GM21381 (cell line): ENCODE results near the gene NEDD4L.

Source experiments
- ATAC-seq: cut with Tn5 transposase; IDR thresholded peaks from one replicate; pipeline ENCODE4 v1.9.1; 2021; ENCODE audit warnings: mild to moderate bottlenecking, moderate library complexity; ENCODE audit not compliant: unreplicated experiment

The NEDD4L gene

DNA sequence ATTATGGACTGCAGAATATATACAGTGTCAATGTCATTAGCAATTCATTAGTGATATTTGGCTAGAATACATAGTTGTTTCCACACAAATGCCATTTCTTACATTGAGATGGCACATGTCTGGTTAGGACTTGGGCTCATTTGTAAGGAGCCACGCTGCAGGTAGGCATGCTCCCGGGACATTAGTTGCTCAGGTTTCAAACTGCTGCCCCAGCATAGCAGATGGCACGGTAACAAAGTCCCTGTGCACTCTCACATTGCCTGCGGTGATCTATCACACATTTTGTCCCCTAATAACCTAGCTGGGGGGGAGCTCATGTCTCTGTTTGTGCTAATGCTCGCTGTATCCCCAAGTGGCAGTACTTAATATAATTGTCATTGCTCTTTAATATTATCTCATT, 185.1 kb downstream of the NEDD4L start:
- no peak for ATAC-seq

DNA sequence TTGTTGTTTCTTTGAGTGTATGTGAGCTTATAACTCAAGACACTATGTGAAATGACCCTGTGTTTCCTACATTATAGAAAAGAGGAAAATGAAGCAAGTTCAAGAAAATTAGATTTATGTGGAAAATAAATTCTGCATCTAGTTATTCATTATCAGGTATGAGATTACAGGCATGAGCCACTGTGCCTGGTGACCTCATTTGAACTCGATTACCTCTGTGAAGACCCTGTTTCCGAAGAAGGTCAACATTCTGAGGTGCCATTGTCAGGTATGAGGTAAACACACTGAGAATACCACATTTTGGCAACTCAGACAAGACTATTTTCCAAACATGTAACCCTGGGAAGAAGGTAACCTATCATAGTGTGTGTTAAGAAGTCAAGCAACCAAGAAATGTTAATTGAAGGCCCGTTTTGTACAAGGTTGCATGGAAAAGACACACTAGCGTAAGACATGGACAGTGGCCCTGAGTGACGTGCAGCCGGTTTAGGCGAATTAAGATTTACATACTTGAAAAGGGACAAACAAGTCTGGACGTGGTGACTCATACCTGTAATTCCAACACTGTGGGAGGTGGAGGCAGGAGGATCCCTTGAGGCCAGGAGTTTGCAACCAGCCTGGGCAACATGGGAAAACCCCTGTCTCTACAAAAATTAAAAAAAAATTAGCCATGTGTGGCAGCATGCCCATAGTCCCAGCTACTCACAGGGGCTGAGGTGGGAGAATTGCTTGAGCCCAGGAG, 186.6 kb downstream of the NEDD4L start:
- no peak for ATAC-seq

DNA sequence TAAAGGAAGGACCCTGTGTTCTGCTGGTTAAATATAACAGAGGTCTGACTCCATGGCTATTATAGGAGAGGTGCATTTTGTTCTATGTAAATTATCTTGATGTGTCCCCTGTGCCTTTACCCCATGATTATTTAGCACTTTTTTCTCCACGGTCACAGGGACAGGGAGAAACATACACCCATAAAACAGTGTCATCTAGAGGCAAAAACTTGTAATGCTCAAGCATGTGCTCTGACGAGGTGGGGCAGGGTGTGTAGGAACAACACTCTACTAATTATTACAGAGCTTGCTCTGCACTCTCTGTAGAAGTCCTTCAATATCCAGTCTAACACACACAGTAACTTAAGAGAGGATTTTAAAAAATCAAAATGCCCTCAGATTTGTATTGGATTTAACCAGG, 187.9 kb downstream of the NEDD4L start:
- no peak for ATAC-seq

DNA sequence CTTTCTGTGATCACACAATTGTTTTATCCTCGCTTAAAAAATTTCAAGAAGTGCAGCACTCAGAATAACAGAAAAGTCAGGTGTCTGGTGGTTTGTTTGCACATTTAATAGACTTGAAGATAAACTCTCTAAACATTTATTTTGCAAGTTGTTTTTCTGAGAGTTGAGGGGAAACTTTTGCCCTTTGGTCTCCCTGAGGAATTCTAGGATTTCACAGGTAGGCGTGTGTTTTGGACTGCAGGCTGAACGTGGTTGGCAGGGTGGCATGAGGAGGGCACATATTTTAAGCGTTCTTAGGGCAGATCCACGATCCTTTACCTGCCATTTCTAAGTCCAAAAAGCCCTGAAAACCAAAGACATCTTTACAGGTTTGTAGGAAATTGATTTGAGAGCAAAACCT, 188.6 kb downstream of the NEDD4L start:
- no peak for ATAC-seq

DNA sequence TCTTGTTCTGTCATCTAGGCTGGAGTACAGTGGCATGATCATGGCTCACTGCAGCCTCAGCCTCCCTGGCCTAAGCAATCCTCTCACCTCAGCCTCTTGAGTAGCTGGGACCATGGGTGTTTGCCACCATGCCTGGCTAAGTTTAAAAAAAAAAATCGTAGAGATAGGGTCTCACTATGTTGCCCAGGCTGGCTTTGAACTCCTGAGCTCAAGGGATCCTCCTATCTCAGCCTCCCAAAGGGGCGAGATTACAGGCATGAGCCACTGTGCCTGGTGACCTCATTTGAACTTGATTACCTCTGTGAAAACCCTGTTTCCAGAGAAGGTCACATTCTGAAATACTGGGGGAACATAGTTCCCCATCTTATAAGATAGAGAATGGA, 190.3 kb downstream of the NEDD4L start:
- no peak for ATAC-seq

DNA sequence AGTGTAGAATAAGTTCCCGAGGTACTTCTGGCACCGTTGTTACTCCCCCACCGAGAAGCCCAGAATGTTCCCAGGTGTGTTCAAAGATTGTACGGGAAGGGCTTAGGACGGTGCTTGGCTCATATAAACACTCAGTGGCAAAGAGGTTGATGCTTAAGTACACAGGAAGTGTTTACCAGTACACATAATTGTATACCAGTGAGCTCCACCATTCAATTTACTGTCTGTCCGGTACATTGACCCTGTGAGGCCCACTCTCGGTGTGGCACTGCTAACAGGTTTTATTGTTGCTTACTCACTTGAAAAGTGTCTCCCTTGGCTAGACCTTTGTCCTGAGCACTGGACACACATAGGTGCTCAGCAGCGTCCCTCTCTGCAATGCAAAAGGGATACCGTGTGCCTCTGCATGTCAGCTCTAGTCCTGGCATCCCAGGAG, 191.0 kb downstream of the NEDD4L start:
- ATAC-seq: no peak

DNA sequence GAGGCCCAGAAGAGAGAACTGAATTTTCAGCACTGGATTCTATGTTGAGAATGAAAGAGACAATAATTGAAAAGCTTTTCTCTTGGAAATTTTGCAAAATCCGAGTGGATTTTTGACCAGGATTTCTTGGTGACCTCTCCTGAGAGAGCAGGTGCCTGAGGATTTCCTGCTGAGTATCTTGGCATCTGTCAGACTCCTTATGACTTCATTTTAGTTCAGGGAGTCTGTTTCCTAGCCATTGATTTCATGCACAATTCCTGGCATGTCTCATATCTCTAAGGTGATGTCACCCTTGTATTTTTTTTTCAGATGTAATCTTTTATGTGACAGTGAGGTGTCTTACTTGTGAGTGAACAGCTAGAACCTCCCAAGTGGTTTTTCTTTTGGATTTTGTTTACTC, 195.9 kb downstream of the NEDD4L start:
- no peak for ATAC-seq

DNA sequence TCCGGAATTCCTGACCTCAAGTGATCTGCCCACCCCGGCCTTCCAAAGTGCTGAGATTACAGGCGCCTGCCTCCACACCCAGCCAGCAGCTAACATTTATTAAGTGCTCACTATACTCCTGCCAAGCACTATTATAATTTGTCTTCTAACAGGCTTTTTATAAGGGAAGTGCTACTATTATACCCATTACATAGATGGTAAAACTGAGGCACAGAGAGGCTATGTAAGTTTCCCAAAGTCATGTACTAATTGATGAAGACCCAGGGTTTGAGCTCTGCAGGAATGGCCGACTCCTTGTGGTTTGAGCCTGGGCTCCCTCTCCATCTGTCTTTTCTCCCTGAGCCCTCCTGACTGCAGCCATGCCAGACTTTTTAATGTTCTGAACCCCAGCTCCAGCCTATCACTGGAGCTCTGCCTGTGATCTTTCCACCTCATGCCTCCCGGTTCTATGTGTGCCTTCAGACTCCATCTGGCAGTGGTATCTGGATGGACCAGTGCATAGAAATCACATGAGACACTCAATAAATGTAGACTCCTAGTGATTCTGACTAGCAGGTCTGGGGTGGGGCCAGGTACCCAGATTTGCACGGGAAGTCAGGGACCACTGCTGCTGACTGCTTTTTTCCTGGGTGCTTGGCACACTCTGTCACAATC, 197.1 kb downstream of the NEDD4L start:
- ATAC-seq: no peak

DNA sequence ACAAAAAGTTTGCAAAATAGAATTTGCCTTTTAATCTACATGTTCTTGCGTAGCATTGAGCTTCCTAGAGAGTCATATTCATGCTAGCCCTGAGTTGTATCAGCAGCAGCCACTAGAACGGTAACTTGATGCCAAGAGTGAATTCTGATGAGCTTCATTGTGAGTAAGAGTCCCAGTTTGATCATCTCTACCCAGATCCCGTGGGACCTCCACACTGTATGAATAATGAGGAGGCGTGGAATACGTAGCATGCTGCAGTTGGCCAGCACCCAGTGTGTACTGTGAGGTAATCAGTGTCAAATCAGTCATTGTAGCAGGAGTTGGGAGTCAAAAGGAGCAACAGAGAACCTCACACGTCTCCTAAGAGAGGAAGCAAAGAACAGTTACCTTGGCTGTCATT, 197.9 kb downstream of the NEDD4L start:
- no peak for ATAC-seq

DNA sequence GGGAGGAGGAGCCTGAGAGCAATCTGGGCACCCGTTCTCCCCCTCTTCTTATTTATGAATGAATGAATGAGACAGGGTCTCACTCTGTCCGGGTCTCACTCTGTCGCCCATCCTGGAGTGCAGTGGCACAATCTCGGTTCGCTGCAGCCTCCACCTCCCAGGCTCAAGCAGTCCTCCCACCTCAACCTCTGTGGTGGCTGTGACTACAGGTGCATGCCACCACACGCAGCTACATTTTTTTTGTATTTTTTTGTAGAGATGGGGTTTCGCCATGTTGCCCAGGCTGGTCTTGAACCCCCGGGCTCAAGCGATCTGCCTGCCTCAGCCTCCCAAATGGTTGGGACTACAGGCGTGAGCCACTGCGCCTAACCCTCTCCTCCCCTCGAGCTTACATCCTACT, 198.4 kb downstream of the NEDD4L start:
- ATAC-seq: no peak

DNA sequence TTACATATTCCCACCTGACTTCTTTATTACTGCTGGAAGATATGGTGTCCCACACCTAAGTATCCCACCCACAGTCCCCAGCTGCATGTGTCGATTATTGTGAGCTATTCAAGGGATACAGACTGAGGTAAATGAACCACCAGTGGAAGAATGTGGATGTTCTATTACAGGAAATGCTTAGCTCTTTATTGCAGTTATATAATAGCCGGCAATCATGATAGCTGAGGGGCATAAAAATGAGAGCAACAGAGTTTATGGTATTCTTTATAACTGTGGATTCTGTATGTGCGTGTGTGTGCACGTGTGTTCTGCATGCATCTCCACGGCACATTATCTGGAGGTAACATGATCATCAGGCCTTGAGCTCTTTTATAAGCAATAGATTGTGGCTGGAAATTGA, 198.9 kb downstream of the NEDD4L start:
- ATAC-seq: no peak

DNA sequence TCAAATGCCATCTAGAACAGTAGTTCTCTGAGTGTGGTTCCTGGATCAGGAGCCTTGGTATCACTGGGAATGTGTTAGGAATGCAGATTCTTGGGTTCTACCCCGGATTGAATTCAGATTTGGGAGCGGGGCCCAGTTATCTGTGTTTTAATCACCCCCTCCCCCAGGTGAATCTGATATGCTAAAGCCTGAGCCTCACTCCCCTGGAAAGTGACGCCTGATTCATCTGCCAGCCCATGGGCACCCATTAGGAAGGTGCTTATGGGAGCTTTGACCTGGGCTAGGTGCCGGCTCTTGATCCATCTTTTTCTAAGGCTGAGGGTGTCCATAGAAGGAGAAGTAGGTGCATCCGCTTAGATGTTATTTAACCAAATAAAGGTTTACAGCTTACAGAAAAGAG, 199.4 kb downstream of the NEDD4L start:
- no peak for ATAC-seq

DNA sequence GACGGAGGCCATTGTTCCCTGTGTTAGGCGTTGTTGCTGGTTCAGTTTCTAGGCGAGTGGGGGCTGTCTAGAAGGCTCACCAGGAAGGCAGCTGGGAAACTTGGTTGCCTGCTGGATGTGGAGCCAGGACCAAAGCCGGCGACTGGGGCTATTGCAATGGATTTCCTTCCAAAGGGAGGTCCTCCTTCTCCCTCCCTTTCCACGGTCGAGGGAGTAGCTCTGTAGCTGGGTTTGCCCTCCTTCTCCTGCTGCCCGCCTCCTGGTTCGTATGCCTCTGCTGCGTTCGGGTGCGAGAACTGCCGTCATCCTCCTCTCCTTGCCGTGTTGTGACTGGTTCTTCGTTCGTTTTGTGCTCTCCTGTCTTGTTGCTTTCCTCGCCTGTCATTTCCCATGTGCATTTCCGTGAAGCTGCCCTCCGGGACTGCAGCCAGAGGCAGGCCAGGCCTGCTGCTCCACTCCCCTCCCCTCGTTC, 203.4 kb downstream of the NEDD4L start:
- ATAC-seq: no peak

DNA sequence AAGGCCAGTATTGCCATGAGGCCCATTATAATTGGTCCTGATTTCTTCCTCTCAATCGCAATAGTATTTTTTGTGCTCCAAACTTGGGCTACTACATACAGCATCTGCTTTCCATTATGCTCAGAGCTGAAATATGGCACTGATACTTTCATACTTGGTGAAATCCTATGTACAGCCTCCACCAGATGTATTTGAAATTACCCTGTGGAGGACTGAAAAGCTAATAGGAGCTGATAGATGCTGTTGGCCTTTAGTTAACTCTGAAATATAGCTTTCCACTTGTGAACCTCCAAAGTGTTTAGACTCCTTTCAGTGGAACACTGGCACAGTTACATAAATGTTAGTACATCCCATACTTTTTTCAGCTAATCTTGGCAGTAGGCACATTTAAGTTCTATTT, 205.7 kb downstream of the NEDD4L start:
- no peak for ATAC-seq

DNA sequence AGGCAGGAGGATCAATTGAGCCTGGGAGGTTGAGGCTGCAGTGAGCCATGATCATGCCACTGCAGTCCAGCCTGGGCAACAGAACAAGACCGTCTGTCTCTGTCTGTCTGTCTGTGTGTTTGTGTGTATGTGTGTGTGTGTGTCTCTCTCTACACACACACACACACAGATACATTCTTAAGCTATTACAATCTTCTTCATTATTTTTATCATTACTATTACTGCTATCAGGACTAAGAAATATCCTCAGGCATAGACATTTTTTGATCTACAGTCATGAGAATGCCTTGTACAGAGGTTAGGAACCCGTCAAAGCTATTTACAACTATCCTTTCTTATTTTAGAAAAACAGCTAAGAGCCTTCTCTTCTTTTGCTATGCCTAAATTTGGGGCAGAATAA, 207.4 kb downstream of the NEDD4L start:
- ATAC-seq: no peak

DNA sequence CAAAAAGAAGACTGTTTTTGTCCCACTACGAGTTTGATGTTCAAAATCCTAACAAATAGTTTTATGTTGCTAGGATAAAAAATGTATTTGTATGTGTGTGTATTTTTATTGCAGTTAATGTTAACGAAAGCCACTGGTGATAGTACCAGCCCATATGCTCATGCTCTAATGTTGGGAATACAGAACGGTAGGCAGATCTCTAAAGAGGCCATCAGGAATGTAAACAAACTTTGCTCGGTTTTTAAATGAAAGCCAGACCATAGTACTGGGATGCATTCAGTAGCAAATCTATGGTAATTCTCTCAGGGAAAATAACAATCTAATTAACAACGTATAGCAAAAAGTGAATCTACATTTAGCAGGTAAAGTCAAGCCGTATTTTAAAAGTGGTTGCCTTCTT, 208.1 kb downstream of the NEDD4L start:
- ATAC-seq: no peak

DNA sequence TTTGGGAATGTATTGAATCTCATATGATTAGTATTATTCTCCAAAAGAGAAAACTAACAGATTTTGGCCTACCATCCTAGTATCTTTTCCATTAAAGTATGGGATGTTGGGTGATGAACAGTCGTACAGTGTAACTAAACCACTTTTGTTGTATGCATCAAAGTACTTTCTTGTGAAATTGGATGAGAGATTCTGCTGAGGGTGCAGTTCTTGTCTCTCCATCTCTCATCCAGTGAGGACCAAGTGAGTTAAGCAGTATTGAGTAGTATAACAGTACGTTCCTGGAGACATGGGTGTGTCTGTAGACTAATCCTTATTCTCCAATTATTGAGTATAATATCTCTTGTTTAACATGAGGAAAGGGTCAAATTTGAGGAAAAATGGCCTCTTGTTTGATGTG, 209.3 kb downstream of the NEDD4L start:
- ATAC-seq: no peak

DNA sequence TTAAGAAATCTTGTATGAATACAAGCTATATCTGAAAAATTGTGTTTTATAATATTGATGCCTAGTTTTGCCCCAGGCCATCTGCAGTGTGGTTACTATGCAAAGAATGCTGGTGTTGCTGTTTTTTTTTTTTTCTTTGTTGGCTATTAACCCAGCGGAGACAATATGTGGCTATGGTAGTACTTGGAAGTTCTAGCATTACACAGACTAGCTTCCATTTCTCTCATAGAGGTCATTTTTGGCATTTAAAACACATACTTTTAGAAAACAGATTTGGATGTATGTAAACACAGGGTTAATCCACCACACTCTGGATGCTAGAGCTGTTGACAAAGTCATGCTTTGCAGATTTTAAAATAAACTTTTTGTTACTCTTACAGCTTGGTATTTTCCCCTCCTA, 209.8 kb downstream of the NEDD4L start:
- ATAC-seq: no peak

DNA sequence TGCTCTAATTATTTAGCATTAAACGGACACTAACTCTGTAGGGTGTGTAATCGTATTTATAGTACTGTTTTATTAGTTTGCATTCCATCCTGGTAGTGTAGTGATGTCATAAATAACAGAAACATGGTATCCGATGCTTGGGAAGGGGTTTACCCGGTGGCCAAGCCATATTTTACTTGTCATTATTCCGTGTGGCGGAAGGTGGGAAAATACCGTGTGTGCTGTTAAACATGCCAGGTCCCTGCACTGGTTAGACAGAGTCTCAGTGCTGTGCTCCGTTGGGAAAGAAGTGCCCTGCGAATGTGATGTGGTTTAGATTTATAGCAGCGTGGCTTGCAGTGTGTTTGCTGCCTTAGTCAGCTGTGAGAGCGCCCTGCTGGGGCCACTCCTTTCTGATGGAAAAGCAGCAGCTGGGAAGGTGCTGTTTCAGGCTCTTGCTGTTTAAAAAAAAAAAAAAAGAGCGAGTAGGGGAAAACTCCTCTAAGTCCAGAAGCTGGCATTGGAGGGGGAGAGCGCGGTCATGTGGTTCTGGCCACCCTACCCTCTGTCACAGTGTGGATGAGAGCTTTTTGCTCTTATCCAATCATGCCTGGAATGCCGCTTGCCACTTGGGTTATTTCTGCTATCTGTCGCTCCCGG, 211.0 kb downstream of the NEDD4L start:
- ATAC-seq: no peak

DNA sequence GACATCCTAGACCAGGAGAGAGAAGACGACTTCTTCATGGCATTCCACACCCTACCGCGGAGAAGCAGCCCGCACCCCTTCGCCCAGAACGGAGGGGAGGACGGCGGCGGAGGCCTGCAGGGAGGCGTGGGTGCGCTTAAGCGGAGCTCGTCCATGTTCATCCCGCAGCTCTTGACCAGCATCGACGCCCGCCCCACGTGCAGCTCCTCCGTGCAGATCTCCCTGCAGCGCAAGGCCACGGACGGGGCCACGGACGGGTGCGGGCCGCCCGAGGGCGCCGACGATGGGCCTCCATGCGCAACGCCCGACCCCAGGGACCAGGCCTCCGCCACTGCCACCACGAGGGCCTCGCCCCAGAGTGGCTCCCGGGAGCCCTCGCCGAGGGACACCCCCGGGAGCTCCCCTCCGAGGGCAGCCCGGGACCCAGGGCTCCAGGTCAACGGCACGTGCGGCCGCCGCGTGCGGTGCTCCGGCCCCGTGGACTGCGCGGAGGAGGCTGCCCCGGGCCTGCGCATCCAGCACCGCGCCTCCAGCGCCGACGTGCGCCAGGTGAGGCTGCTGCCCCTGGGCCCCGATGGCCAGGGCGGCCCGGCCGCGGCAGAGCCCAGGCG, 211.8 kb downstream of the NEDD4L start:
- ATAC-seq: no peak

DNA sequence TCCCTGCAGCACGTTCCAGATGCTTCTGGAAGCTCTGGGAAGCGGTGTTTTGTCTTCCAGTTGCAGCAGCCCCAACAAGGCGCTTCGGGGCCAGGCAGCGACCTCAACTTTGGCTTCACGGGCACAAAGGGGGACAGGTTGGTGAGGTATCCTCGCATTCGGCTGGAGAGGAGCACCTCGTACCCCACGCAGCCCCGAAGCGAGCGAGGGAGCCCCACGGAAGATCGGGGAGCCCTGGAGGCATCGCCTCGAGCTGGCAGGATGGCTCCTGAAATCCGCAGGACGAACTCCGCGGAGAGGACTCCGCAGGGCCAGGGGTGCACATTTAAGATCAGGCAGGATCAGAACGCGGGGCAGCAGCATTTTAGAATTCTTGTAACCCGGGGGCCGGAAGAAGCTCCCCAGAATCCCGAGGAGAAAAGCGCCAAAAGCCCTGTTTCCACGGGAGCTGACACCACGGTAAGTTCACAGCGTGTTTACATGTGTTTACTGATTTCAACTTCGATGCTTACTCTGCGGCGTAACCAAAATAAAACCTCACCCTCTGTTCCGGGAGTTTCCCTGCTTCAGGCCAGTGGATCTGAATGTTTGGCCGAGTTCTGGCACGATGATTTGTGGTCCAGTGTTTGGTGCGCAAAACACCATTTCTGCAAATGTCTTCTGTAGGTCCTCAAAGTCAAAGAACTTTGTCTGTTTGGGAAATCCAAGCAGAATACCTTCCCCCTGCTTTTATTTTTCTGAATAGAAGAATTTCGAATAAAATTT, 212.5 kb downstream of the NEDD4L start:
- ATAC-seq: no peak
